Measurements from ENCODE around the gene TMEM132A.

TMEM132A gene

DNA sequence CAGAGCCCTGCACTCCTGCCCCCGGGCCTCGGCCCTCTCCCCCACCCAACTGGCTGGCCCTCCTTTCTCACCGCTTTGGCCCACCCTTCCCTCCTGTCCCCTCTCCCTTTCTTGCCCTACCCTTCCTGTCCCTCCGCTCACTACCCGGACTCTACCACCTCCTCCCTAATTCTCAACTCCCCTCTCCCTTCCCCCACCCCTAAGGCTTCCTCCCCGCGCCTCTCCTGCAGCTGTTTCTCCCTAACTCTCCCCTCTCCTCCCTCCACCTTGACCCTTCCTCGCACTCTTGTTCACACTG is 27.3 kb downstream of the TMEM132A start:
- no peak overlapping the region for H3K27ac ChIP-seq
- DNase-seq (ENCODE audit: low spot score): no peak
- ChIA-PET POLR2A (ENCODE audit: low non-redundant PET) (no interaction called here), CTCF (no interaction called here)
- TF ChIP-seq, protein P1, sequence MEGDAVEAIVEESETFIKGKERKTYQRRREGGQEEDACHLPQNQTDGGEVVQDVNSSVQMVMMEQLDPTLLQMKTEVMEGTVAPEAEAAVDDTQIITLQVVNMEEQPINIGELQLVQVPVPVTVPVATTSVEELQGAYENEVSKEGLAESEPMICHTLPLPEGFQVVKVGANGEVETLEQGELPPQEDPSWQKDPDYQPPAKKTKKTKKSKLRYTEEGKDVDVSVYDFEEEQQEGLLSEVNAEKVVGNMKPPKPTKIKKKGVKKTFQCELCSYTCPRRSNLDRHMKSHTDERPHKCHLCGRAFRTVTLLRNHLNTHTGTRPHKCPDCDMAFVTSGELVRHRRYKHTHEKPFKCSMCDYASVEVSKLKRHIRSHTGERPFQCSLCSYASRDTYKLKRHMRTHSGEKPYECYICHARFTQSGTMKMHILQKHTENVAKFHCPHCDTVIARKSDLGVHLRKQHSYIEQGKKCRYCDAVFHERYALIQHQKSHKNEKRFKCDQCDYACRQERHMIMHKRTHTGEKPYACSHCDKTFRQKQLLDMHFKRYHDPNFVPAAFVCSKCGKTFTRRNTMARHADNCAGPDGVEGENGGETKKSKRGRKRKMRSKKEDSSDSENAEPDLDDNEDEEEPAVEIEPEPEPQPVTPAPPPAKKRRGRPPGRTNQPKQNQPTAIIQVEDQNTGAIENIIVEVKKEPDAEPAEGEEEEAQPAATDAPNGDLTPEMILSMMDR (conservative IDR thresholded peaks at IDR 0.05; ENCODE audit: low read depth): no peak

DNA sequence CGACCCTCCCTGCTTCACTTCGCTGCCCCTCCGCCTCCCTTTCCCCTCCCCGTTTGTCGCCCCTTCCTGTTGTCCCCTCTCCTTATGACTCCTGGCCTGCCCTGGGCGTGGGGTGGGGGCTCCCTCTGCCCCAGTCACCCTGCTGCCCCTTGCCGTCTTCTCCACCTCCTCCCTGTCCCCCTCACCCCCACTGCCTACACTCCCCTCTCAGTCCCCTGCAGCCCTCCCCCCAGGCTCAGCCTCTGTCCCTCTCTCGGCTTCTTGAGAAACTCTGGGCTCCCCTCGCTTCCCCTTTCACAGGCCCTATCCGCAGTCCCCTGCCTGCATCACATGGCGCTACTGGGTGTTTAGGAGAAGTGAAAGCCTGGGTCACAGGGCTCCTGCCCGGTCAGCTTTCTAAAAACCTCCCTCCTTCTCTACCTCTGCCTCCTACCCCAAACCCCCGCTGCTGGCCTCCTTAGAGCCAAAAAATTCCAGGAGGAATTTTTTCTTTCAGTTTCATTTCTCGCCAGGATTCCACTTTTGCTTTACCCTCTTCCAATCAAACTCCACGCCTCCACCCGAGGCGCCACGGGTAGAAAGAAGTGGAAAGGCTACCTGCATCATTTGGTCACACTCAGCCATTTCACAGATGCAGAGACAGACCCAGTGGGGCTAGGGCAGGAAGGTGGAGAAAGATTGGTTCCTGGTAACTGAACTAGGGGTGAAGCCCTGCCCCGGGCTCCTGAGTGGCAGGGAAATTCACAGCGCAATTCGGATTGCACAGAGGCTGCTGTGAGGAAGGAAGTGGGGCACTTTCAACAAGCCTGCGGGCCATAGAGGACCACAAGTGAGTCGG is 27.9 kb downstream of the TMEM132A start, which contains the start of gene SLC15A3:
TSS of gene SLC15A3 (minus strand) at position 273 of the 838 bp plus-strand sequence. CDS start 625 bp downstream, outside the sequence.
- CTCF ChIA-PET: no interaction called here
- DNase-seq (ENCODE audit: low spot score): no peak
- POLR2A ChIA-PET (ENCODE audit: low non-redundant PET): no interaction called here

DNA sequence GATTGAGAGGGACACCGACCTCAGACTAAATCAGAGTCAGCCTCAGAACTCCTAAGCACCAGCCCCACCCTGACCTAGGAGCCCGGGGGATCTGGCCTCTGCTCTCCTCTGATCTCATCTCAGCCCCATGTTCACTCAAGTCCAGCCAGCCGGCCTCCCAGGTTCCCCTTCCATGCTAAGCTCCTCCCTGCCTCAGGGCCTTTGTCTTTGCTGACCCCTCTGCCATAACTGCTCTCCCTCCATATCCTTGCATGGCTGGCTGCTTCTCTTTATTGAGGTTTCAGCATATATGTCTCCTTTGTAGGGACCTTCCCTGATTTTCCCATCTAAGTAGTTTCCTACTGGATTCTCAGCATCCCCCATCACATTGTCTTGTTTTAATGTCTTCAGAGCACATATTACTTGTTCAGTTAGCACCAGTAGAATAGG is 28.5 kb downstream of the TMEM132A start:
- CTCF ChIA-PET: no interaction called here
- no peak for DNase-seq (ENCODE audit: low spot score)
- POLR2A ChIA-PET (ENCODE audit: low non-redundant PET): no interaction called here
- no peak overlapping the region for H3K27ac ChIP-seq
- TF ChIP-seq, protein P1 (conservative IDR thresholded peaks at IDR 0.05; ENCODE audit: low read depth): no peak

More for the DNA sequence above, 27.9 kb downstream of the TMEM132A start, which contains the start of gene SLC15A3:
- TF ChIP-seq, protein P1 (conservative IDR thresholded peaks at IDR 0.05; ENCODE audit: low read depth): no peak
- no peak within 1 kb of the TSS for H3K27ac ChIP-seq

DNA sequence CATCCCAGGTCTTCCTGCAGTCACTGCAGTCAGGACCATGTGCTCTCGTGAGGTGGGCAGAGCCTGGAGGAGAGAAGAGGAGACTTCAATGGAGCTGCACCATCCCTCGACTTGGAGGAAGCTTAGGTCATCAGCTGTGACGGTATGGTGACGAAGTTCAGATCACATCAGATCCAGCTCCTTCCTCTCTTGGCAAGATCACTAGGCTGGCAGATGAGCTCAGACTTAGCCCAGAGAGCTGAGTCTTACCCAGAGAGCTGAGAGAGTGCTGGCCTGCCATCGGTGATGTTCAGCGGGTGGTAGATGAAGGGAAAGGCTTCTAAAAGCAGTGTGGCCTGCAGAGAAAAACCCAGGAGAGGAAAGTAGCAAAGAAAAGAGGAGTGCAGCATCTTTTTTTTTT is 29.5 kb downstream of the TMEM132A start:
- DNase-seq (ENCODE audit: low spot score): no peak
- CTCF ChIA-PET: no interaction called here
- POLR2A ChIA-PET (ENCODE audit: low non-redundant PET): no interaction called here

DNA sequence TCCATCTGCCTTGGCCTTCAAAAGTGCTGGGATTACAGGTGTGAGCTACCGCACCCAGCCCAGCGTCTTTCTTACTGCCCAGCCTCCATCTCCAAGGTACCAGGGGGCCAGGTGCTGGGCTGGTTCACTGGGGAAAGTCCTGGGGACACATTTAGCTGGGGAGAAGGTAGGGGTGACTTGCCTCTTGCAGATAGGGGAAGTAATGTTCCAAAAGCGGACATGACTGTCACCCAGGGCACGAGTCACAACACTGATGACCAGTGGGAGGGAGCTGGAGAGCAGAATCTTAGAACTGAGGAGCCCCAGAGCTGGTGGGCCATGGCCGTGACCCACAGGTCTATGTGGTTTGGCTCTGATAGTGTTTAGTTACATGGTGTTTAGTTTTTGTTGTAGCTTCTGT is 30.2 kb downstream of the TMEM132A start:
- CTCF ChIA-PET: no interaction called here
- H3K27ac ChIP-seq: no peak overlapping the region
- POLR2A ChIA-PET (ENCODE audit: low non-redundant PET): no interaction called here

More for the DNA sequence above, 29.5 kb downstream of the TMEM132A start:
- H3K27ac ChIP-seq: no peak overlapping the region
- TF ChIP-seq, protein P1 (conservative IDR thresholded peaks at IDR 0.05; ENCODE audit: low read depth): no peak

DNA sequence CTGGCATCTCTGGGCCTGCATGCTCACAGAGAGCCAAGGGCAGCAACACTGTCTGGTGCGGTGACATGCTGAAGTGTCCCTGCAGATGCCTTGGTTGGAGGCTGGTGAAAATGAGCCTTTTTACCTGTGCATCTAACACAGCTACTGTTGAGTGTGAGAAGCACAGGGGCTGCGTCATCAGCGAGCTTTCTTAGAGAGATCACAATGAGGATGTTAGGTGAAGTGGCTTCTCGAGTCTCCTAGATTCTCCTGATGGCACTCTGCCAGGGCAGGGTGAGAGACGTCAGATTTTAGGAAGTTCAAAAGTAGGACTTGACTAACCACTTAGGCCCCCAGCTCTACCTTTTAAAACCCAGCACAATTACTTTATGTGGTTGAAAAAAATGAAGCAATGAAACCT is 31.3 kb downstream of the TMEM132A start:
- TF ChIP-seq, protein P1 (conservative IDR thresholded peaks at IDR 0.05; ENCODE audit: low read depth): no peak
- ChIA-PET POLR2A (ENCODE audit: low non-redundant PET) (no interaction called here), CTCF (no interaction called here)
- no peak for DNase-seq (ENCODE audit: low spot score)
- no peak overlapping the region for H3K27ac ChIP-seq

More for the DNA sequence above, 30.2 kb downstream of the TMEM132A start:
- DNase-seq (ENCODE audit: low spot score): no peak
- TF ChIP-seq, protein P1 (conservative IDR thresholded peaks at IDR 0.05; ENCODE audit: low read depth): no peak
